OCI-M2 (cell line): ENCODE data around the gene PIGO.
A peak's percentile ranks its signal among the peaks of the same experiment; 100 is the strongest.

ENCODE experiments used
- DNase-seq: peaks from one replicate; lab custom pipeline; 2025; ENCODE audit not compliant: unreplicated experiment; lab: John Stamatoyannopoulos, UW

The PIGO gene

GRCh38 chr9:35106343-35106730, 9.9 kb upstream of the PIGO start:
- DNase-seq, result no peak

- DNase-seq, result no peak
Measured at GRCh38 chr9:35105571-35106342, 9.4 kb upstream of the PIGO start.

GRCh38 chr9:35105126-35105525, 8.7 kb upstream of the PIGO start:
- no peak for DNase-seq

- no peak for DNase-seq
Measured at GRCh38 chr9:35104586-35104985, 8.2 kb upstream of the PIGO start.

GRCh38 chr9:35103660-35104191, 7.3 kb upstream of the PIGO start:
- DNase-seq, result no peak

- DNase-seq, result peak; percentile 28
Measured at GRCh38 chr9:35102769-35103659, 6.6 kb upstream of the PIGO start, which contains the start of gene STOML2. STOML2 (minus strand) TSS chr9:35103131; CDS start chr9:35103094, 37 bp downstream.

- DNase-seq, result no peak
Measured at GRCh38 chr9:35102465-35102768, 6.0 kb upstream of the PIGO start.

- DNase-seq, result no peak
Measured at GRCh38 chr9:35097573-35097972, 1.2 kb upstream of the PIGO start.

- DNase-seq, result no peak
Measured at GRCh38 chr9:35091536-35091935, 4.9 kb downstream of the PIGO start.

GRCh38 chr9:35089434-35089833, 7.0 kb downstream of the PIGO start:
- DNase-seq, result no peak

GRCh38 chr9:35085078-35085477, 11.3 kb downstream of the PIGO start:
- DNase-seq, result no peak

- peak; percentile 35 for DNase-seq
Measured at GRCh38 chr9:35079426-35080341, 16.7 kb downstream of the PIGO start, which contains the start of gene FANCG. FANCG (minus strand) TSS chr9:35079942; CDS start chr9:35079524, 418 bp downstream.

- no peak for DNase-seq
Measured at GRCh38 chr9:35079041-35079425, 17.4 kb downstream of the PIGO start.

- no peak for DNase-seq
Measured at GRCh38 chr9:35078066-35078465, 18.3 kb downstream of the PIGO start.

GRCh38 chr9:35076848-35077247, 19.5 kb downstream of the PIGO start:
- DNase-seq, result no peak

GRCh38 chr9:35075358-35075757, 21.0 kb downstream of the PIGO start:
- DNase-seq, result no peak

GRCh38 chr9:35074791-35075190, 21.6 kb downstream of the PIGO start:
- DNase-seq, result no peak

GRCh38 chr9:35074141-35074540, 22.2 kb downstream of the PIGO start:
- DNase-seq, result no peak

- no peak for DNase-seq
Measured at GRCh38 chr9:35073279-35073612, 23.1 kb downstream of the PIGO start.

- peak; percentile 90 for DNase-seq
Measured at GRCh38 chr9:35072461-35073278, 23.7 kb downstream of the PIGO start, which contains the start of gene VCP. VCP (minus strand) TSS chr9:35072625; CDS start chr9:35072353, 272 bp downstream.
